Mucosa of descending colon (tissue), 3 donors: ENCODE results near the gene SF3B3. TPM values are rescaled to one million over a fixed set of nuclear protein-coding genes. Genes with fewer than 3 reads are reported as not detected.
"Not testable (repeated sequence)": the region's sequence is repeated elsewhere in the genome, so short reads cannot be mapped to it uniquely, and the experiment has no call there.

Source experiments
- ATAC-seq: fragments of 200-7000 bp; cut with Tn5 transposase; one replicate; pipeline ENCODE4 v1.9.1; 2020; ENCODE audit warnings: mild to moderate bottlenecking, moderate library complexity
- DNase-seq, 3 donors: peaks; one replicate each; pipeline ENCODE4 v3.0.0-alpha.2; 2020
- H3K36me3 ChIP-seq: fragments of 200-600 bp; one replicate; pipeline ENCODE4 v1.8.0; 2021; ENCODE audit warnings: low read depth, mild to moderate bottlenecking
- H3K4me1 ChIP-seq: fragments of 200-600 bp; one replicate; pipeline ENCODE4 v1.8.0; 2021; ENCODE audit warnings: low read depth, mild to moderate bottlenecking
- H3K4me3 ChIP-seq: fragments of 200-600 bp; one replicate; pipeline ENCODE4 v1.8.0; 2021; ENCODE audit warnings: mild to moderate bottlenecking
- H3K9me3 ChIP-seq: fragments of 200-600 bp; one replicate; pipeline ENCODE4 v1.8.0; 2021; ENCODE audit warnings: mild to moderate bottlenecking
- intact Hi-C, 2 donors: fragments of 100-400 bp; cut with DNase I in 1 of 2; cut with micrococcal nuclease in 1 of 2; formaldehyde crosslinking; loops; one replicate each; pipeline versions ENCODE4 v1.11.0 to v1.11.1; 2022; cut with DNase I, micrococcal nuclease
- total RNA-seq, 3 donors: library from RNA; stranded (reverse); fragmentation: NEBNext Ultra II Directional in 2 of 3; extraction: Animal tissue kit (Norgen Biotek cat#: 25700) in 2 of 3; gene quantifications; one replicate each; pipeline versions ENCODE4 v1.2.1 to v1.2.4, GENCODE V29; 2021 to 2023
- TF ChIP-seq, protein P1 (sequence below): fragments of 200-600 bp; IDR thresholded peaks from one replicate; pipeline ENCODE4 v1.8.0; 2022; ENCODE audit warnings: antibody characterized with exemption, mild to moderate bottlenecking
- donor health status: DM: no; HTN: no; CAD: no; lungs with moderate emphysema.
- donor health status: DM: no; HTN: no; CAD: no.
- donor health status: DM: no; HTN: yes; CAD: no.

The SF3B3 gene
- total RNA-seq, 3 donors from 2014 or later, result 158 to 179 (median 173) TPM

- Histone ChIP-seq H3K36me3 (no peaks in the 10 kb centered on the region), H3K4me3 (no peak overlapping the region), H3K4me1 (peaks cover 6% of the 10 kb centered on the region), H3K9me3 (no peaks in the 10 kb centered on the region)
- DNase-seq, result no peak
- TF ChIP-seq, protein P1, sequence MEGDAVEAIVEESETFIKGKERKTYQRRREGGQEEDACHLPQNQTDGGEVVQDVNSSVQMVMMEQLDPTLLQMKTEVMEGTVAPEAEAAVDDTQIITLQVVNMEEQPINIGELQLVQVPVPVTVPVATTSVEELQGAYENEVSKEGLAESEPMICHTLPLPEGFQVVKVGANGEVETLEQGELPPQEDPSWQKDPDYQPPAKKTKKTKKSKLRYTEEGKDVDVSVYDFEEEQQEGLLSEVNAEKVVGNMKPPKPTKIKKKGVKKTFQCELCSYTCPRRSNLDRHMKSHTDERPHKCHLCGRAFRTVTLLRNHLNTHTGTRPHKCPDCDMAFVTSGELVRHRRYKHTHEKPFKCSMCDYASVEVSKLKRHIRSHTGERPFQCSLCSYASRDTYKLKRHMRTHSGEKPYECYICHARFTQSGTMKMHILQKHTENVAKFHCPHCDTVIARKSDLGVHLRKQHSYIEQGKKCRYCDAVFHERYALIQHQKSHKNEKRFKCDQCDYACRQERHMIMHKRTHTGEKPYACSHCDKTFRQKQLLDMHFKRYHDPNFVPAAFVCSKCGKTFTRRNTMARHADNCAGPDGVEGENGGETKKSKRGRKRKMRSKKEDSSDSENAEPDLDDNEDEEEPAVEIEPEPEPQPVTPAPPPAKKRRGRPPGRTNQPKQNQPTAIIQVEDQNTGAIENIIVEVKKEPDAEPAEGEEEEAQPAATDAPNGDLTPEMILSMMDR, result no peak
- intact Hi-C loops, result no loop called here
- no peak for ATAC-seq
These were observed 64.9 kb downstream of the SF3B3 start for GRCh38 chr16:70588565-70588964.

DNA sequence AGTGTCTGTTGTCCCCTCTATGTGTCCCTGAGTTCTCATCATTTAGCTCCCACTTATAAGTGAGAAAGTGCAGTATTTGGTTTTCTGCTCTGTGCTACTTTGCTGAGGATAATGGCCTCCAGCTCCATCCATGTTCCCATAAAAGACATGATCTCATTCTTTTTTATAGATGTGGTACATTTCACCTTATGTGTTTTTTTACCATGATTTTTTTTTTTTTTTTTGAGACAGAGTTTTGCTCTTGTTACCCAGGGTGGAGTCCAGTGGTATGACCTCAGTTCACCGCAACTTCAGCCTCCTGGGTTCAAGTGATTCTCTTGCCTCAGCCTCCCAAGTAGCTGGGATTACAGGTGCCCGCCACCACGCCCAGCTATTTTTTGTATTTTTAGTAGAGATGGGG lies 65.8 kb downstream of the SF3B3 start:
- H3K9me3 ChIP-seq, intact Hi-C loops, H3K4me1 ChIP-seq, H3K36me3 ChIP-seq, DNase-seq, ATAC-seq, H3K4me3 ChIP-seq: not testable (repeated sequence)

- Histone ChIP-seq H3K4me3 (no peak overlapping the region), H3K9me3 (no peaks in the 10 kb centered on the region), H3K36me3 (no peaks in the 10 kb centered on the region), H3K4me1 (peaks cover 6% of the 10 kb centered on the region)
- TF ChIP-seq, protein P1, result no peak
- DNase-seq (peak in 1 of 3 donors; percentile 57), ATAC-seq (peak; percentile 30)
- intact Hi-C loops, result no loop called here
These were observed 66.4 kb downstream of the SF3B3 start for GRCh38 chr16:70589998-70590471.

- Histone ChIP-seq H3K9me3 (no peaks in the 10 kb centered on the region), H3K4me3 (no peak overlapping the region), H3K4me1 (peaks cover 6% of the 10 kb centered on the region), H3K36me3 (no peaks in the 10 kb centered on the region)
- TF ChIP-seq, protein P1, result no peak
- intact Hi-C loops, result no loop called here
- ATAC-seq (peak; percentile 14), DNase-seq (peak in 1 of 3 donors; percentile 57)
These were observed 67.3 kb downstream of the SF3B3 start for GRCh38 chr16:70590722-70591415.

GRCh38 chr16:70591615-70592014 lies 68.0 kb downstream of the SF3B3 start:
- ATAC-seq (peak; percentile 43), DNase-seq (peak in 1 of 3 donors; percentile 31)
- TF ChIP-seq, protein P1, result no peak
- no peaks in the 10 kb centered on the region for H3K36me3 ChIP-seq
- intact Hi-C loops, result no loop called here
- H3K4me3 ChIP-seq, result no peak overlapping the region
- H3K9me3 ChIP-seq, result no peaks in the 10 kb centered on the region
- H3K4me1 ChIP-seq, result peaks cover 6% of the 10 kb centered on the region

DNA sequence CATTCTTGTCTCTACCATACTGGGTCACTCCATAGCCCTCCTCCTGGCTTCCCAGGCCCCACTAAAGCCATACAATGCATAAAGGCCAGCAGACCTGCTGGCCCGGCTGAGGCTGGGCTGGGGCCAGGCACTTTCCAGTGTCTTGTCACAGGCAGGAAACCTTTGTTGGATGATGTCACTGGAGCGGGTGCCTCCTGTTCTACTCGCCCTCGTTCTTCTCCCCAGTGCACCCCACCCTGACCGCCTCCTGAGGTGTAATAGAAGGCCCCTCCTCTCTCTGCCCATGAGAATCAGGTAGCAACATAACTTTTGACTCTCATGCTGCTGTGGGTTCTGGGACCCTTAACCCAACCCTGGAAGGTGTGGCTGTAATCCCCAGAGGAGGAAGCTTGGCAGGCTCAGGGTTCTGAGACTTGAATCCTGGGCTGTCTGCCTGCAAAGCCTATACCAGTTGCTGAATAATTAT lies 68.5 kb downstream of the SF3B3 start:
- Histone ChIP-seq H3K4me1 (peaks cover 6% of the 10 kb centered on the region), H3K9me3 (no peaks in the 10 kb centered on the region), H3K36me3 (no peaks in the 10 kb centered on the region), H3K4me3 (no peak overlapping the region)
- intact Hi-C loops, result no loop called here
- ATAC-seq (peak; percentile 61), DNase-seq (peak in 1 of 3 donors; percentile 48)
- TF ChIP-seq, protein P1, result no peak
